NCI-H1436 treated with DMSO at 0.1 percent for 48 hours (cell line): ENCODE results near the gene LSM4.

Experiments
- DNase-seq: peaks from one replicate; lab custom pipeline; 2025; lab: John Stamatoyannopoulos, UW

Gene LSM4

GRCh38 chr19:18278521-18279265, 44.2 kb downstream of the LSM4 start:
- DNase-seq = no peak

- DNase-seq = no peak
These were observed 48.0 kb downstream of the LSM4 start for GRCh38 chr19:18274781-18275356.

GRCh38 chr19:18274219-18274780, 48.6 kb downstream of the LSM4 start, which contains the start of gene IQCN:
Gene IQCN, minus strand, starts transcription at chr19:18274452. Its CDS starts 4,974 bp downstream, at chr19:18269478.
- no peak for DNase-seq

GRCh38 chr19:18273561-18274218, 49.2 kb downstream of the LSM4 start:
- no peak for DNase-seq

GRCh38 chr19:18271433-18271841, 51.4 kb downstream of the LSM4 start:
- no peak for DNase-seq

- DNase-seq = no peak
These were observed 52.5 kb downstream of the LSM4 start for GRCh38 chr19:18270326-18270725.

GRCh38 chr19:18269070-18269723, 53.7 kb downstream of the LSM4 start:
- DNase-seq = no peak

GRCh38 chr19:18266771-18267686, 55.8 kb downstream of the LSM4 start:
- no peak for DNase-seq

GRCh38 chr19:18265582-18265981, 57.3 kb downstream of the LSM4 start:
- no peak for DNase-seq

GRCh38 chr19:18264971-18265540, 57.8 kb downstream of the LSM4 start:
- DNase-seq = no peak

GRCh38 chr19:18264137-18264854, 58.6 kb downstream of the LSM4 start:
- no peak for DNase-seq

- no peak for DNase-seq
These were observed 59.3 kb downstream of the LSM4 start for GRCh38 chr19:18263324-18264136.

- no peak for DNase-seq
These were observed 60.0 kb downstream of the LSM4 start for GRCh38 chr19:18262917-18263316.

- DNase-seq = no peak
These were observed 60.7 kb downstream of the LSM4 start for GRCh38 chr19:18262144-18262543.

- DNase-seq = no peak
These were observed 61.4 kb downstream of the LSM4 start for GRCh38 chr19:18261474-18261873.

- no peak for DNase-seq
These were observed 63.0 kb downstream of the LSM4 start for GRCh38 chr19:18259893-18260292.

- DNase-seq = no peak
These were observed 65.1 kb downstream of the LSM4 start for GRCh38 chr19:18257503-18258470.
